ENCODE results near the gene PCNP.

- TF ChIP-seq, protein P1, sequence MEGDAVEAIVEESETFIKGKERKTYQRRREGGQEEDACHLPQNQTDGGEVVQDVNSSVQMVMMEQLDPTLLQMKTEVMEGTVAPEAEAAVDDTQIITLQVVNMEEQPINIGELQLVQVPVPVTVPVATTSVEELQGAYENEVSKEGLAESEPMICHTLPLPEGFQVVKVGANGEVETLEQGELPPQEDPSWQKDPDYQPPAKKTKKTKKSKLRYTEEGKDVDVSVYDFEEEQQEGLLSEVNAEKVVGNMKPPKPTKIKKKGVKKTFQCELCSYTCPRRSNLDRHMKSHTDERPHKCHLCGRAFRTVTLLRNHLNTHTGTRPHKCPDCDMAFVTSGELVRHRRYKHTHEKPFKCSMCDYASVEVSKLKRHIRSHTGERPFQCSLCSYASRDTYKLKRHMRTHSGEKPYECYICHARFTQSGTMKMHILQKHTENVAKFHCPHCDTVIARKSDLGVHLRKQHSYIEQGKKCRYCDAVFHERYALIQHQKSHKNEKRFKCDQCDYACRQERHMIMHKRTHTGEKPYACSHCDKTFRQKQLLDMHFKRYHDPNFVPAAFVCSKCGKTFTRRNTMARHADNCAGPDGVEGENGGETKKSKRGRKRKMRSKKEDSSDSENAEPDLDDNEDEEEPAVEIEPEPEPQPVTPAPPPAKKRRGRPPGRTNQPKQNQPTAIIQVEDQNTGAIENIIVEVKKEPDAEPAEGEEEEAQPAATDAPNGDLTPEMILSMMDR (IDR thresholded peaks at IDR 0.05 in 4 of 5, conservative IDR thresholded peaks at IDR 0.05 in 1 of 5): no peak
- no peak for TF ChIP-seq POLR2A (IDR thresholded peaks at IDR 0.05)
Observed at GRCh38 chr3:101527441-101527840, 46.5 kb upstream of the PCNP start.
